22Rv1 (cell line): ENCODE data around the gene MRLN.

Experiments used
- H3K27ac ChIP-seq: fragments of 450-650 bp; 2 replicates; pipeline ENCODE4 v1.5.1; 2017
- CTCF ChIP-seq: fragments of 450-650 bp; IDR thresholded peaks from 2 replicates; pipeline ENCODE4 v1.5.1; 2017; ENCODE audit warnings: mild to moderate bottlenecking
- ZFX ChIP-seq: fragments of 450-650 bp; IDR thresholded peaks from 2 replicates; pipeline ENCODE4 v1.6.1; 2017; ENCODE audit warnings: antibody characterized with exemption, borderline replicate concordance

The MRLN gene

GRCh38 chr10:59694936-59695335, 58.3 kb downstream of the MRLN start:
- no peak overlapping the region for H3K27ac ChIP-seq
- TF ChIP-seq ZFX (no peak), CTCF (no peak)

GRCh38 chr10:59692113-59692512, 61.1 kb downstream of the MRLN start:
- TF ChIP-seq ZFX (no peak), CTCF (no peak)
- no peak overlapping the region for H3K27ac ChIP-seq

- TF ChIP-seq ZFX (no peak), CTCF (no peak)
- H3K27ac ChIP-seq = peak overlapping the region; percentile 48
These were observed 64.3 kb downstream of the MRLN start for GRCh38 chr10:59688921-59689351.

GRCh38 chr10:59687657-59688056, 65.6 kb downstream of the MRLN start:
- TF ChIP-seq ZFX (no peak), CTCF (no peak)
- no peak overlapping the region for H3K27ac ChIP-seq
